Measurements from ENCODE around the gene C15orf39.

GRCh38 chr15:75213768-75214221 is 12.1 kb downstream of the C15orf39 start:
- no peak for TF ChIP-seq CTCF (IDR thresholded peaks at IDR 0.05)
- TF ChIP-seq POLR2A (IDR thresholded peaks at IDR 0.05): no peak
